GF-D8 (cell line): ENCODE results near the gene DEGS2.

Source experiments
- DNase-seq: peaks from one replicate; lab custom pipeline; 2025; lab: John Stamatoyannopoulos, UW

Gene DEGS2

GRCh38 chr14:100132161-100132902 is 27.1 kb downstream of the DEGS2 start:
- DNase-seq = no peak

- DNase-seq = no peak
These were observed 28.3 kb downstream of the DEGS2 start for GRCh38 chr14:100131181-100131580.

- no peak for DNase-seq
These were observed 28.9 kb downstream of the DEGS2 start for GRCh38 chr14:100130521-100130920.

- DNase-seq = no peak
These were observed 30.3 kb downstream of the DEGS2 start for GRCh38 chr14:100129161-100129589.

GRCh38 chr14:100128688-100129087 is 30.8 kb downstream of the DEGS2 start:
- no peak for DNase-seq

GRCh38 chr14:100127853-100128455 is 31.5 kb downstream of the DEGS2 start:
- no peak for DNase-seq

GRCh38 chr14:100126401-100126800 is 33.0 kb downstream of the DEGS2 start:
- no peak for DNase-seq

GRCh38 chr14:100124551-100125088 is 34.8 kb downstream of the DEGS2 start:
- no peak for DNase-seq

- DNase-seq = no peak
These were observed 35.8 kb downstream of the DEGS2 start for GRCh38 chr14:100123618-100124017.

GRCh38 chr14:100122481-100123223 is 36.8 kb downstream of the DEGS2 start:
- no peak for DNase-seq

GRCh38 chr14:100121643-100122480 is 37.6 kb downstream of the DEGS2 start:
- no peak for DNase-seq

GRCh38 chr14:100120522-100121269 is 38.7 kb downstream of the DEGS2 start:
- no peak for DNase-seq

- no peak for DNase-seq
These were observed 40.2 kb downstream of the DEGS2 start for GRCh38 chr14:100119251-100119650.

- no peak for DNase-seq
These were observed 40.9 kb downstream of the DEGS2 start for GRCh38 chr14:100118396-100119011.

GRCh38 chr14:100117633-100118395 is 41.6 kb downstream of the DEGS2 start:
- DNase-seq = no peak

GRCh38 chr14:100117026-100117425 is 42.4 kb downstream of the DEGS2 start:
- no peak for DNase-seq

- no peak for DNase-seq
These were observed 43.3 kb downstream of the DEGS2 start for GRCh38 chr14:100116134-100116533.

- DNase-seq = no peak
These were observed 43.7 kb downstream of the DEGS2 start for GRCh38 chr14:100115726-100116125.

GRCh38 chr14:100115236-100115635 is 44.2 kb downstream of the DEGS2 start:
- DNase-seq = no peak
